GM18505 (cell line): ENCODE results near the gene SGK1.
"Not testable (repeated sequence)": the region's sequence is repeated elsewhere in the genome, so short reads cannot be mapped to it uniquely, and the experiment has no call there.

ENCODE experiments used
- ATAC-seq: cut with Tn5 transposase; IDR thresholded peaks from one replicate; pipeline ENCODE4 v1.9.1; 2021; ENCODE audit not compliant: unreplicated experiment
- POLR2A ChIP-seq: IDR thresholded peaks from 4 replicates; pipeline ENCODE4 v1.6.1; 2011; ENCODE audit warnings: borderline replicate concordance; ENCODE audit not compliant: insufficient read depth, insufficient read length; ENCODE audit errors: extremely low read depth

Gene SGK1

GRCh38 chr6:134230940-134231339 lies 87.0 kb downstream of the SGK1 start:
- no peak for ATAC-seq
- no peak for TF ChIP-seq POLR2A

- ATAC-seq, result no peak
Measured at GRCh38 chr6:134230087-134230700, 87.7 kb downstream of the SGK1 start.

GRCh38 chr6:134229520-134229919 lies 88.4 kb downstream of the SGK1 start:
- ATAC-seq, result no peak
- no peak for TF ChIP-seq POLR2A

More at GRCh38 chr6:134230087-134230700, 87.7 kb downstream of the SGK1 start:
- TF ChIP-seq POLR2A, result no peak

GRCh38 chr6:134223796-134224420 lies 94.0 kb downstream of the SGK1 start:
- ATAC-seq, result no peak

GRCh38 chr6:134221250-134221649 lies 96.7 kb downstream of the SGK1 start:
- no peak for ATAC-seq
- TF ChIP-seq POLR2A, result no peak

More at GRCh38 chr6:134223796-134224420, 94.0 kb downstream of the SGK1 start:
- TF ChIP-seq POLR2A, result no peak

GRCh38 chr6:134217798-134218140 lies 100.1 kb downstream of the SGK1 start:
- no peak for ATAC-seq
- no peak for TF ChIP-seq POLR2A

- TF ChIP-seq POLR2A, result no peak
- ATAC-seq, result no peak
Measured at GRCh38 chr6:134217105-134217797, 100.7 kb downstream of the SGK1 start.

GRCh38 chr6:134216301-134217010 lies 101.5 kb downstream of the SGK1 start:
- ATAC-seq, result no peak
- no peak for TF ChIP-seq POLR2A

GRCh38 chr6:134213410-134213809 lies 104.5 kb downstream of the SGK1 start:
- ATAC-seq, result not testable (repeated sequence)

GRCh38 chr6:134211297-134211696 lies 106.6 kb downstream of the SGK1 start:
- TF ChIP-seq POLR2A, result no peak
- ATAC-seq, result no peak

GRCh38 chr6:134207421-134207820 lies 110.5 kb downstream of the SGK1 start:
- TF ChIP-seq POLR2A, result no peak
- no peak for ATAC-seq

GRCh38 chr6:134205366-134205765 lies 112.5 kb downstream of the SGK1 start:
- no peak for TF ChIP-seq POLR2A
- no peak for ATAC-seq

- not testable (repeated sequence) for ATAC-seq
Measured at GRCh38 chr6:134204759-134205158, 113.2 kb downstream of the SGK1 start.

GRCh38 chr6:134204031-134204430 lies 113.9 kb downstream of the SGK1 start:
- ATAC-seq, result no peak
- no peak for TF ChIP-seq POLR2A
